RPMI7951 (cell line): ENCODE results near the gene RABL2A. TPM values are rescaled to one million over a fixed set of nuclear protein-coding genes. Genes with fewer than 3 reads are reported as not detected.
"Not testable (repeated sequence)": the region's sequence is repeated elsewhere in the genome, so short reads cannot be mapped to it uniquely, and the experiment has no call there.

Source experiments
- DNase-seq: peaks from one replicate; pipeline ENCODE4 v3.0.0-alpha.2; 2012; ENCODE audit warnings: low read depth
- total RNA-seq: library from RNA; depleted of rRNA; stranded (reverse); fragments of >200 nt; shearing (Covaris generic); gene quantifications from 2 replicates; pipeline ENCODE4 v1.2.3, GENCODE V29; 2014; rRNA removed

The RABL2A gene
- total RNA-seq, 1 experiment from 2014 or later = 4.3 TPM

DNA sequence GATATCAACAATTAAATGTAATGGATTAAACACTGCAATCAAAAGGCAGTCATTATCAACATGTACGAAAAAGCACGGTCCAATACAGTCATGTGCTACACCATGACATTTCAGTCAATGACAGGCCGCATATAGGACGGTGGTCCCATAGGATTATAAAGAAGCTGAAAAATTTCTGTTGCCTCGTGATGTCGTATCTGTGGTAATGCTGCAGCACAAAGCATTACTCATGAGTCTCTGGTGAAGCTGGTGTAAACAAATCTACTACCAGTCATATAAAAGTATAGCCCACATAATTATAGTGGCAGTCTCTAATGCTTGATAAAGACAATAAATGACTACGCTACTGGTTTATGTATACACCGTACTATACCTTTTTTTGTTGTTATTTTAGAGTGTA, 58.4 kb downstream of the RABL2A start:
- DNase-seq = no peak

DNA sequence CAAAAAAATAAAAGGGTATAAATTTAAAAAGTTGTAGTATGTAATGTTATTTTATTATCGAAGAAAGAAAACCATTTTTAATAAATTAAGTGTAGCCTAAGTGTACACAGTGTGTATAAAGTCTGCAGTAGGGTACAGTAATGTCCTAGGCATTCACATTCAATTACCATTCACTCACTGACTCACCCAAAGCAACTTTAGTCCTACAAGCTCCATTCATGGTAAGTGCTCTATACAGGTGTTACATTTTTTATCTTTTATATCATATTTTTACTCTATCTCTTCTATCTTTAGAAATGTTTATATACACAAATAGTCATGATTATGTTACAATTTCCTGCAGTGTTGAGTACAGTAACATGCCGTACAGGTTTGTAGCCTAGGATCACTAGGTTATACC, 59.5 kb downstream of the RABL2A start:
- no peak for DNase-seq

DNA sequence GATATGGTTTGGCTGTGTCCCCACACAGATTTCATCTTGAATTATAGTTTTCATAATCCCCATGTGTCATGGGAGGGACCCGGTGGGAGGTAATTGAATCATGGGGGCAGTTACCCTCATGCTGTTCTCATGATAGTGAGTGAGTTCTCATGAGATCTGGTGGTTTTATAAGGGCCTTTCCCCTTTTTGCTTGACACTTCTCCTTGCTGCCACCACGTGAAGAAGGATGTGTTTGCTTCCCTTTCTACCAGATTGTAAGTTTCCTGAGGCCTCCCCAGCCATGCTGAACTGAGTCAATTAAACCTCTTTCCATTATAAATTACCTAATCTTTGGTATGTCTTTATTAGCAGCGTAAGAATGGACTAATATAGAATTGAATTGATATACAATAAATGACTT, 63.8 kb downstream of the RABL2A start:
- not testable (repeated sequence) for DNase-seq

Other genes starting within 250 kb of the RABL2A start
- gene ZNG1B, start 189.6 kb upstream of the RABL2A start, total RNA-seq = 45.5 and 45.8 TPM in 2 replicates
- 0.10 TPM in 1 of 2 replicates, not detected in the other for gene FOXD4L1, start 128.6 kb upstream of the RABL2A start, total RNA-seq
- gene SLC35F5, start 129.4 kb downstream of the RABL2A start, total RNA-seq = 89.0 and 130 TPM in 2 replicates